GM23338 (cell line): ENCODE data around the gene ERBB4. TPM values are rescaled to one million over a fixed set of nuclear protein-coding genes. Genes with fewer than 3 reads are reported as not detected.

Source experiments
- ATAC-seq: fragments of 200-7000 bp; cut with Tn5 transposase; 3 replicates; pipeline ENCODE4 v1.9.1; 2020
- DNase-seq: peaks from one replicate; pipeline ENCODE4 v3.0.0-alpha.2; 2015; ENCODE audit warnings: low spot score
- H2AFZ ChIP-seq: fragments of 200-600 bp; sonication (generic); 2 replicates; pipeline ENCODE4 v1.8.0; 2016; ENCODE audit warnings: antibody characterized with exemption, mild to moderate bottlenecking, moderate library complexity
- H3F3A ChIP-seq: fragments of 200-600 bp; sonication (generic); replicated peaks from 2 replicates; pipeline ENCODE4 v1.8.0; 2017; ENCODE audit warnings: antibody characterized with exemption, mixed run types, low read depth
- H3K27ac ChIP-seq: fragments of 200-600 bp; sonication (generic); 2 replicates; pipeline ENCODE4 v1.6.1; 2016; ENCODE audit warnings: low read depth
- H3K27me3 ChIP-seq: fragments of 200-600 bp; sonication (generic); 2 replicates; pipeline ENCODE4 v1.8.0; 2016; ENCODE audit warnings: mild to moderate bottlenecking, mixed run types, moderate library complexity; ENCODE audit not compliant: insufficient read depth
- H3K36me3 ChIP-seq: fragments of 200-600 bp; sonication (generic); 2 replicates; pipeline ENCODE4 v1.8.0; 2016; ENCODE audit warnings: mild to moderate bottlenecking; ENCODE audit not compliant: insufficient read depth
- H3K4me1 ChIP-seq: fragments of 200-600 bp; sonication (generic); 2 replicates; pipeline ENCODE4 v1.8.0; 2016; ENCODE audit warnings: mild to moderate bottlenecking, moderate library complexity; ENCODE audit not compliant: insufficient read depth
- H3K4me2 ChIP-seq: fragments of 200-600 bp; sonication (generic); 2 replicates; pipeline ENCODE4 v1.7.1; 2017; ENCODE audit warnings: mixed run types
- H3K4me3 ChIP-seq: fragments of 200-600 bp; sonication (generic); 2 replicates; pipeline ENCODE4 v1.6.1; 2016; ENCODE audit warnings: mixed run types
- H3K79me2 ChIP-seq: fragments of 200-600 bp; sonication (generic); replicated peaks from 2 replicates; pipeline ENCODE4 v1.8.0; 2017; ENCODE audit warnings: mild to moderate bottlenecking; ENCODE audit not compliant: insufficient read depth
- H3K9me2 ChIP-seq: fragments of 200-600 bp; sonication (generic); 2 replicates; pipeline ENCODE4 v1.8.0; 2017; ENCODE audit not compliant: insufficient read depth
- H4K20me1 ChIP-seq: fragments of 200-600 bp; sonication (generic); replicated peaks from 2 replicates; pipeline ENCODE4 v1.8.0; 2017; ENCODE audit warnings: mild to moderate bottlenecking; ENCODE audit not compliant: insufficient read depth
- H3K27ac Mint-ChIP-seq: 2 replicates; pipeline ENCODE4 v1.8.0; 2020; ENCODE audit warnings: inconsistent platforms, mild to moderate bottlenecking, moderate library complexity, mixed read lengths
- H3K27me3 Mint-ChIP-seq: 3 replicates; pipeline ENCODE4 v1.8.0; 2022; ENCODE audit warnings: low read depth, mild to moderate bottlenecking, moderate library complexity, mixed read lengths, inconsistent platforms; ENCODE audit not compliant: insufficient read depth, poor library complexity
- H3K36me3 Mint-ChIP-seq: 3 replicates; pipeline ENCODE4 v1.8.0; 2021; ENCODE audit warnings: low read depth, mild to moderate bottlenecking, inconsistent platforms, moderate library complexity, mixed read lengths
- H3K4me1 Mint-ChIP-seq: 3 replicates; pipeline ENCODE4 v1.8.0; 2020; ENCODE audit warnings: mild to moderate bottlenecking, inconsistent platforms, mixed read lengths
- H3K4me3 Mint-ChIP-seq: 3 replicates; pipeline ENCODE4 v1.8.0; 2021; ENCODE audit warnings: moderate library complexity, mild to moderate bottlenecking, inconsistent platforms, mixed read lengths
- H3K9me3 Mint-ChIP-seq: 3 replicates; pipeline ENCODE4 v1.8.0; 2020; ENCODE audit warnings: moderate library complexity, mild to moderate bottlenecking, inconsistent platforms, mixed read lengths
- CTCF ChIP-seq, 2 experiments: fragments of 200-600 bp in 1 of 2; sonication (generic) in 1 of 2; conservative IDR thresholded peaks; 2 replicates each; pipeline versions ENCODE4 v1.5.1 to v1.6.1; 2016 to 2017; ENCODE audit warnings: antibody characterized with exemption in 2 of 2, low read depth in 2 of 2, mild to moderate bottlenecking in 2 of 2, moderate library complexity in 1 of 2
- EZH2phosphoT487 ChIP-seq: fragments of 200-600 bp; sonication (generic); IDR thresholded peaks from one replicate; pipeline ENCODE4 v1.8.1; 2018; ENCODE audit warnings: antibody characterized with exemption; ENCODE audit not compliant: unreplicated experiment
- NANOG ChIP-seq: IDR thresholded peaks from 2 replicates; pipeline ENCODE4 v1.6.1; 2016; ENCODE audit warnings: antibody characterized with exemption, borderline replicate concordance
- POLR2AphosphoS5 ChIP-seq: IDR thresholded peaks from 2 replicates; pipeline ENCODE4 v1.6.1; 2016; ENCODE audit warnings: antibody characterized with exemption, low read depth
- REST ChIP-seq: IDR thresholded peaks from one replicate; pipeline ENCODE4 v1.6.1; 2018; ENCODE audit warnings: antibody characterized with exemption; ENCODE audit not compliant: unreplicated experiment
- ZNF331 ChIP-seq: fragments of 250-450 bp; sonication (Bioruptor Pico); IDR thresholded peaks from 2 replicates; pipeline ENCODE4 v1.5.0; 2020; ENCODE audit warnings: low read depth, mild to moderate bottlenecking, moderate library complexity
- polyA plus RNA-seq: library from polyadenylated mRNA; unstranded; fragments of >200 nt; fragmentation: Nextera tagmentation; extraction: Ambion mirVana; gene quantifications from 2 replicates; pipeline ENCODE4 v1.2.1, GENCODE V29; 2016
- total RNA-seq: library from RNA; depleted of rRNA; stranded (reverse); fragments of >200 nt; shearing (Covaris generic); gene quantifications from 2 replicates; pipeline ENCODE4 v1.2.3, GENCODE V29; 2014
- TF ChIP-seq, protein P1 (sequence below): fragments of 250-450 bp; sonication (Bioruptor Pico); IDR thresholded peaks from 2 replicates; pipeline ENCODE4 v1.5.0; 2020; ENCODE audit warnings: mild to moderate bottlenecking, moderate library complexity

Gene ERBB4
- total and polyA plus RNA-seq, 2 experiments from 2014 or later: 0.73 to 1.1 TPM

DNA sequence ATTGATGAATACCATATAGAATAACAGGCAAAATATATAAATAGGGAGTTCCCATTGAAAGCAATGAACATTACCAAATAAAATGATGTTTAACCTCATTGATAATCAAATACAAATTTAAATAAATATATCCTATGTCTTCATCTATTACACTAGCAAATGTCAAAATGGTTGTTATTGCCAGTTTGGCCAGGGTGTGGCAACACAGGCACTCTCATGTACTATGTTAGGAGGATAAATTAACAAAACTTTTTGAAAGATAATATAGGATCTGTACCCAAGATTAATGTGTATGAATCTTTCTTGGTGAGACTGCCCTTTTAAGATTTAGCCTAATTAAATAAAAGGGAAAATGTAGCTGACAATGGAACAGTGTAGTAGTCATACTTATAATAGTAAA lies 659.3 kb downstream of the ERBB4 start:
- no peaks in the 10 kb centered on the region for H3F3A ChIP-seq
- H3K9me2 ChIP-seq: no peaks in the 10 kb centered on the region
- no peak for ATAC-seq
- no peaks in the 10 kb centered on the region for H3K36me3 ChIP-seq
- Mint-ChIP-seq H3K4me3 (no peak overlapping the region), H3K4me1 (peaks cover 11% of the 10 kb centered on the region), H3K36me3 (no peaks in the 10 kb centered on the region; the same call in 2 of the 3 replicates), H3K27ac (no peak overlapping the region), H3K27me3 (no peaks in the 10 kb centered on the region), H3K9me3 (no peaks in the 10 kb centered on the region)
- H3K4me3 ChIP-seq: no peak overlapping the region
- no peak overlapping the region for H3K4me2 ChIP-seq
- H4K20me1 ChIP-seq: no peaks in the 10 kb centered on the region
- H3K79me2 ChIP-seq: no peaks in the 10 kb centered on the region
- peaks cover 7% of the 10 kb centered on the region for H3K4me1 ChIP-seq
- no peak overlapping the region for H2AFZ ChIP-seq
- peak; percentile 27 for DNase-seq
- no peak overlapping the region for H3K27ac ChIP-seq
- TF ChIP-seq CTCF (conservative IDR thresholded peaks at IDR 0.05; ENCODE audit: low read depth in 2 of 2): peak; percentile 59 to 72
- TF ChIP-seq REST: no peak
- H3K27me3 ChIP-seq: no peaks in the 10 kb centered on the region

DNA sequence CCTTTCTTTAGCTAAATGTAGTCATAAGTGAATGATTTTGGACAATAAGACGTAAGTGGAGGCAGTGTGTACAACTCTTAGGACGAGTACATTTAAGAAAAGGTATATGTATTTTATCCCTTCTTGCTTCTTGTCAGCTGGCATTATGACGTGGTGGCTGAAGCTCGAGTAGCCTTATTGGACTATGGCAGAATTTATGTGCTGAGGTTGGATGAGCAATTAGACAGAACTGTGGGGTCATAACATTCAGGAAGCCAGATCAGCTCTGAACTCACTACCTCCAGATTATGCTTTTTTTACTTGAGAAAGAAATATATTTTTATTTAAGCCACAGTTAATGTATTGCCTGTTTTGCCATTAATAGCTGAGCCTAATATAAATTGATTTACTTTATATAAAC lies 661.5 kb downstream of the ERBB4 start:
- Mint-ChIP-seq H3K36me3 (no peaks in the 10 kb centered on the region), H3K27me3 (no peaks in the 10 kb centered on the region), H3K4me3 (no peak overlapping the region), H3K27ac (no peak overlapping the region), H3K9me3 (no peaks in the 10 kb centered on the region), H3K4me1 (peaks cover 11% of the 10 kb centered on the region)
- Histone ChIP-seq H3K27me3 (no peaks in the 10 kb centered on the region), H3K4me1 (peaks cover 5% of the 10 kb centered on the region), H3K9me2 (no peaks in the 10 kb centered on the region), H2AFZ (no peak overlapping the region), H3F3A (no peaks in the 10 kb centered on the region), H3K79me2 (no peaks in the 10 kb centered on the region), H3K4me2 (no peak overlapping the region), H3K36me3 (no peaks in the 10 kb centered on the region), H3K4me3 (no peak overlapping the region), H4K20me1 (no peaks in the 10 kb centered on the region), H3K27ac (no peak overlapping the region)
- no peak for DNase-seq
- ATAC-seq: no peak
- TF ChIP-seq, protein P1, sequence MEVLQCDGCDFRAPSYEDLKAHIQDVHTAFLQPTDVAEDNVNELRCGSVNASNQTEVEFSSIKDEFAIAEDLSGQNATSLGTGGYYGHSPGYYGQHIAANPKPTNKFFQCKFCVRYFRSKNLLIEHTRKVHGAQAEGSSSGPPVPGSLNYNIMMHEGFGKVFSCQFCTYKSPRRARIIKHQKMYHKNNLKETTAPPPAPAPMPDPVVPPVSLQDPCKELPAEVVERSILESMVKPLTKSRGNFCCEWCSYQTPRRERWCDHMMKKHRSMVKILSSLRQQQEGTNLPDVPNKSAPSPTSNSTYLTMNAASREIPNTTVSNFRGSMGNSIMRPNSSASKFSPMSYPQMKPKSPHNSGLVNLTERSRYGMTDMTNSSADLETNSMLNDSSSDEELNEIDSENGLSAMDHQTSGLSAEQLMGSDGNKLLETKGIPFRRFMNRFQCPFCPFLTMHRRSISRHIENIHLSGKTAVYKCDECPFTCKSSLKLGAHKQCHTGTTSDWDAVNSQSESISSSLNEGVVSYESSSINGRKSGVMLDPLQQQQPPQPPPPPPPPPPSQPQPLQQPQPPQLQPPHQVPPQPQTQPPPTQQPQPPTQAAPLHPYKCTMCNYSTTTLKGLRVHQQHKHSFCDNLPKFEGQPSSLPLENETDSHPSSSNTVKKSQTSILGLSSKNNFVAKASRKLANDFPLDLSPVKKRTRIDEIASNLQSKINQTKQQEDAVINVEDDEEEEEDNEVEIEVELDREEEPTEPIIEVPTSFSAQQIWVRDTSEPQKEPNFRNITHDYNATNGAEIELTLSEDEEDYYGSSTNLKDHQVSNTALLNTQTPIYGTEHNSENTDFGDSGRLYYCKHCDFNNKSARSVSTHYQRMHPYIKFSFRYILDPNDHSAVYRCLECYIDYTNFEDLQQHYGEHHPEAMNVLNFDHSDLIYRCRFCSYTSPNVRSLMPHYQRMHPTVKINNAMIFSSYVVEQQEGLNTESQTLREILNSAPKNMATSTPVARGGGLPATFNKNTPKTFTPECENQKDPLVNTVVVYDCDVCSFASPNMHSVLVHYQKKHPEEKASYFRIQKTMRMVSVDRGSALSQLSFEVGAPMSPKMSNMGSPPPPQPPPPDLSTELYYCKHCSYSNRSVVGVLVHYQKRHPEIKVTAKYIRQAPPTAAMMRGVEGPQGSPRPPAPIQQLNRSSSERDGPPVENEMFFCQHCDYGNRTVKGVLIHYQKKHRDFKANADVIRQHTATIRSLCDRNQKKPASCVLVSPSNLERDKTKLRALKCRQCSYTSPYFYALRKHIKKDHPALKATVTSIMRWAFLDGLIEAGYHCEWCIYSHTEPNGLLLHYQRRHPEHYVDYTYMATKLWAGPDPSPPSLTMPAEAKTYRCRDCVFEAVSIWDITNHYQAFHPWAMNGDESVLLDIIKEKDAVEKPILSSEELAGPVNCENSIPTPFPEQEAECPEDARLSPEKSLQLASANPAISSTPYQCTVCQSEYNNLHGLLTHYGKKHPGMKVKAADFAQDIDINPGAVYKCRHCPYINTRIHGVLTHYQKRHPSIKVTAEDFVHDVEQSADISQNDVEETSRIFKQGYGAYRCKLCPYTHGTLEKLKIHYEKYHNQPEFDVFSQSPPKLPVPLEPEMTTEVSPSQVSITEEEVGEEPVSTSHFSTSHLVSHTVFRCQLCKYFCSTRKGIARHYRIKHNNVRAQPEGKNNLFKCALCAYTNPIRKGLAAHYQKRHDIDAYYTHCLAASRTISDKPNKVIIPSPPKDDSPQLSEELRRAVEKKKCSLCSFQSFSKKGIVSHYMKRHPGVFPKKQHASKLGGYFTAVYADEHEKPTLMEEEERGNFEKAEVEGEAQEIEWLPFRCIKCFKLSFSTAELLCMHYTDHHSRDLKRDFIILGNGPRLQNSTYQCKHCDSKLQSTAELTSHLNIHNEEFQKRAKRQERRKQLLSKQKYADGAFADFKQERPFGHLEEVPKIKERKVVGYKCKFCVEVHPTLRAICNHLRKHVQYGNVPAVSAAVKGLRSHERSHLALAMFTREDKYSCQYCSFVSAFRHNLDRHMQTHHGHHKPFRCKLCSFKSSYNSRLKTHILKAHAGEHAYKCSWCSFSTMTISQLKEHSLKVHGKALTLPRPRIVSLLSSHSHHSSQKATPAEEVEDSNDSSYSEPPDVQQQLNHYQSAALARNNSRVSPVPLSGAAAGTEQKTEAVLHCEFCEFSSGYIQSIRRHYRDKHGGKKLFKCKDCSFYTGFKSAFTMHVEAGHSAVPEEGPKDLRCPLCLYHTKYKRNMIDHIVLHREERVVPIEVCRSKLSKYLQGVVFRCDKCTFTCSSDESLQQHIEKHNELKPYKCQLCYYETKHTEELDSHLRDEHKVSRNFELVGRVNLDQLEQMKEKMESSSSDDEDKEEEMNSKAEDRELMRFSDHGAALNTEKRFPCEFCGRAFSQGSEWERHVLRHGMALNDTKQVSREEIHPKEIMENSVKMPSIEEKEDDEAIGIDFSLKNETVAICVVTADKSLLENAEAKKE (CRISPR knock-in tag): no peak
- TF ChIP-seq NANOG (no peak), CTCF (conservative IDR thresholded peaks at IDR 0.05; ENCODE audit: low read depth in 2 of 2) (no peak), EZH2phosphoT487 (no peak), POLR2AphosphoS5 (no peak), ZNF331 (CRISPR knock-in tag) (no peak)
